Keratinocyte (primary cell): ENCODE measurements around the gene CREB3L2. TPM values are rescaled to one million over a fixed set of nuclear protein-coding genes. Genes with fewer than 3 reads are reported as not detected.

ENCODE experiments used
- DNase-seq: peaks from one replicate; pipeline ENCODE4 v3.0.0-alpha.2; 2011; ENCODE audit warnings: low read depth, missing footprints, low spot score
- FAIRE-seq: peaks from 2 replicates; lab custom pipeline; 2011; peaks lifted over from hg19 to GRCh38; lab: Jason Lieb, UNC
- H2AFZ ChIP-seq: 2 replicates; pipeline ENCODE4 v1.6.0; 2012; ENCODE audit warnings: low read length, control low read depth, inconsistent platforms; ENCODE audit not compliant: control insufficient read depth
- H3K27ac ChIP-seq: 2 replicates; pipeline ENCODE4 v1.5.1; 2011; ENCODE audit warnings: low read length; ENCODE audit not compliant: control insufficient read depth, insufficient read depth
- H3K27me3 ChIP-seq: 3 replicates; pipeline ENCODE4 v1.6.0; 2011; ENCODE audit warnings: low read length; ENCODE audit not compliant: control insufficient read depth, insufficient read depth; ENCODE audit errors: extremely low read depth
- H3K36me3 ChIP-seq, 2 experiments: 2 replicates in 1 of 2; 3 replicates in 1 of 2; pipeline ENCODE4 v1.5.1; 2011; ENCODE audit warnings: low read length in 2 of 2, mild to moderate bottlenecking in 1 of 2; ENCODE audit not compliant: control insufficient read depth in 2 of 2, insufficient read depth in 2 of 2; ENCODE audit errors: extremely low read depth in 1 of 2
- H3K4me1 ChIP-seq: 3 replicates; pipeline ENCODE4 v1.5.1; 2011; ENCODE audit warnings: low read length; ENCODE audit not compliant: control insufficient read depth, insufficient read depth; ENCODE audit errors: extremely low read depth
- H3K4me2 ChIP-seq: 3 replicates; pipeline ENCODE4 v1.6.0; 2011; ENCODE audit warnings: low read depth, low read length; ENCODE audit not compliant: control insufficient read depth, insufficient read depth; ENCODE audit errors: extremely low read depth
- H3K4me3 ChIP-seq, 3 experiments: fragments of 200-600 bp in 1 of 3; sonication (generic) in 1 of 3; 2 replicates in 2 of 3; 3 replicates in 1 of 3; pipeline ENCODE4 v1.5.1; 2011 to 2016; ENCODE audit warnings: low read length in 3 of 3, mild to moderate bottlenecking in 3 of 3, control low read depth in 2 of 3, inconsistent platforms in 1 of 3, low read depth in 1 of 3, mixed read lengths in 1 of 3, mixed run types in 1 of 3, moderate library complexity in 1 of 3; ENCODE audit not compliant: control insufficient read depth in 2 of 3, insufficient read depth in 2 of 3; ENCODE audit errors: extremely low read depth in 1 of 3
- H3K79me2 ChIP-seq: 2 replicates; pipeline ENCODE4 v1.6.0; 2012; ENCODE audit warnings: low read length; ENCODE audit not compliant: control insufficient read depth, insufficient read depth
- H3K9ac ChIP-seq: 3 replicates; pipeline ENCODE4 v1.6.0; 2011; ENCODE audit warnings: low read length; ENCODE audit not compliant: control insufficient read depth, insufficient read depth; ENCODE audit errors: extremely low read depth
- H3K9me1 ChIP-seq: 3 replicates; pipeline ENCODE4 v1.6.0; 2011; ENCODE audit warnings: low read length; ENCODE audit not compliant: control insufficient read depth, insufficient read depth; ENCODE audit errors: extremely low read depth
- H3K9me3 ChIP-seq: 2 replicates; pipeline ENCODE4 v1.5.1; 2012; ENCODE audit warnings: low read depth, low read length; ENCODE audit not compliant: control insufficient read depth
- H4K20me1 ChIP-seq: 3 replicates; pipeline ENCODE4 v1.6.0; 2011; ENCODE audit warnings: low read length; ENCODE audit not compliant: control insufficient read depth, insufficient read depth; ENCODE audit errors: extremely low read depth
- EZH2 ChIP-seq: IDR thresholded peaks from one replicate; pipeline ENCODE4 v1.6.1; 2012; ENCODE audit warnings: inconsistent platforms, mild to moderate bottlenecking, low read length, moderate library complexity
- dilution Hi-C: fragments of 300-500 bp; cut with MboI; formaldehyde crosslinking; loops from one replicate; pipeline ENCODE4 v1.7.0; 2020; ENCODE audit warnings: low sequenced_read_pairs; ENCODE audit not compliant: extremely low pct_ligation_motif_present
- polyA plus RNA-seq, 5 experiments: library from polyadenylated mRNA; depleted of rRNA in 3 of 5; stranded (reverse) in 3 of 5; stranded (forward) in 1 of 5; unstranded in 1 of 5; fragments of >200 nt; gene quantifications; 1 replicate in 1 of 5; 2 replicates in 3 of 5; 3 replicates in 1 of 5; pipeline versions ENCODE4 v1.2.1 to v1.2.3, GENCODE V29; 2011 to 2012; ENCODE audit warnings: missing spikeins in 2 of 5, low read depth in 1 of 5, low replicate concordance in 1 of 5
- TF ChIP-seq, protein P1 (sequence below), 3 experiments: IDR thresholded peaks in 1 of 3; conservative IDR thresholded peaks in 1 of 3; optimal IDR thresholded peaks in 1 of 3; 2 replicates in 2 of 3; 3 replicates in 1 of 3; pipeline versions ENCODE3 to v1.5.1; 2011; ENCODE audit warnings: low read length in 3 of 3, mild to moderate bottlenecking in 3 of 3, moderate library complexity in 2 of 3, control low read depth in 1 of 3, inconsistent platforms in 1 of 3; ENCODE audit not compliant: insufficient read depth in 2 of 3; ENCODE audit errors: extremely low read depth in 1 of 3

CREB3L2 gene
- polyA plus RNA-seq, 1 donor (not counting 4 experiments of a cell fraction or from before 2014, with no cell fraction given) = 12.8 TPM

DNA sequence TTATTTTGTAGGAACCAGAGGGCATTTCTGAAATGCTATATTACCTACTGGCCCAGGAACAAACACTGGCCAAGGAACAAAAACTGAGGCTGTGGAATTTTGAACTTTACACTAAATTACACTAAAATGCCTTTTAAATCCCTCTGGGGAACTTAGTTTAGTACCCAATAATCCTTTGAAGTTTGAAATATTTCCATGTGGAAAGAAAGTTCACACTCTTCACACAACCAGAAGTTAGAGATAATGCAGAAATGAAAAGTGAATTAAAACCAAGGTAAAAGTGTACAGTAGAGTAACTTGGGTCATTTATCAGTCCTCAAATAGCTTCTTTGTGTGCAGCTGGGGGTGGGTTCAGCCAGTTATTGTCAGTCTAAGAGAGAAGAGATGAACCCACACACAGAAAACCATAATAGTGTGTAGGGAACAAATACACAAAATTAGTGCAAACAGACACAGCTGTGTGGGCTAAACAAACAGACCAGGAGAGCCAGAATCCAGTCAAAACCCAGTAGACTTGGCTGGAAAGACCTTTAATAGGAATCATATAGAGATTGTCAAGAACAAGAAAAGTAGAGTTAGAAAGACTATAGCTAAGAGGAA is 108.6 kb downstream of the CREB3L2 start:
- Histone ChIP-seq H2AFZ (no peak overlapping the region), H3K9ac (no peak overlapping the region), H3K9me3 (no peaks in the 10 kb centered on the region), H3K27me3 (no peaks in the 10 kb centered on the region), H3K9me1 (no peaks in the 10 kb centered on the region), H4K20me1 (no peaks in the 10 kb centered on the region), H3K4me1 (no peaks in the 10 kb centered on the region), H3K79me2 (no peaks in the 10 kb centered on the region), H3K36me3 (peaks cover 7 to 11% of the 10 kb centered on the region in 2 experiments), H3K4me2 (no peak overlapping the region), H3K27ac (no peak overlapping the region), H3K4me3 (no peak overlapping the region)
- TF ChIP-seq, protein P1, sequence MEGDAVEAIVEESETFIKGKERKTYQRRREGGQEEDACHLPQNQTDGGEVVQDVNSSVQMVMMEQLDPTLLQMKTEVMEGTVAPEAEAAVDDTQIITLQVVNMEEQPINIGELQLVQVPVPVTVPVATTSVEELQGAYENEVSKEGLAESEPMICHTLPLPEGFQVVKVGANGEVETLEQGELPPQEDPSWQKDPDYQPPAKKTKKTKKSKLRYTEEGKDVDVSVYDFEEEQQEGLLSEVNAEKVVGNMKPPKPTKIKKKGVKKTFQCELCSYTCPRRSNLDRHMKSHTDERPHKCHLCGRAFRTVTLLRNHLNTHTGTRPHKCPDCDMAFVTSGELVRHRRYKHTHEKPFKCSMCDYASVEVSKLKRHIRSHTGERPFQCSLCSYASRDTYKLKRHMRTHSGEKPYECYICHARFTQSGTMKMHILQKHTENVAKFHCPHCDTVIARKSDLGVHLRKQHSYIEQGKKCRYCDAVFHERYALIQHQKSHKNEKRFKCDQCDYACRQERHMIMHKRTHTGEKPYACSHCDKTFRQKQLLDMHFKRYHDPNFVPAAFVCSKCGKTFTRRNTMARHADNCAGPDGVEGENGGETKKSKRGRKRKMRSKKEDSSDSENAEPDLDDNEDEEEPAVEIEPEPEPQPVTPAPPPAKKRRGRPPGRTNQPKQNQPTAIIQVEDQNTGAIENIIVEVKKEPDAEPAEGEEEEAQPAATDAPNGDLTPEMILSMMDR (optimal IDR thresholded peaks at IDR 0.05 in 1 of 3, IDR thresholded peaks at IDR 0.05 in 1 of 3, conservative IDR thresholded peaks at IDR 0.05 in 1 of 3; ENCODE audit: extremely low read depth in 1 of 3, insufficient read depth in 2 of 3, low read length in 3 of 3) = no peak
- TF ChIP-seq EZH2 = no peak
- dilution Hi-C loops = no loop called here
- FAIRE-seq (no peak), DNase-seq (no peak)

DNA sequence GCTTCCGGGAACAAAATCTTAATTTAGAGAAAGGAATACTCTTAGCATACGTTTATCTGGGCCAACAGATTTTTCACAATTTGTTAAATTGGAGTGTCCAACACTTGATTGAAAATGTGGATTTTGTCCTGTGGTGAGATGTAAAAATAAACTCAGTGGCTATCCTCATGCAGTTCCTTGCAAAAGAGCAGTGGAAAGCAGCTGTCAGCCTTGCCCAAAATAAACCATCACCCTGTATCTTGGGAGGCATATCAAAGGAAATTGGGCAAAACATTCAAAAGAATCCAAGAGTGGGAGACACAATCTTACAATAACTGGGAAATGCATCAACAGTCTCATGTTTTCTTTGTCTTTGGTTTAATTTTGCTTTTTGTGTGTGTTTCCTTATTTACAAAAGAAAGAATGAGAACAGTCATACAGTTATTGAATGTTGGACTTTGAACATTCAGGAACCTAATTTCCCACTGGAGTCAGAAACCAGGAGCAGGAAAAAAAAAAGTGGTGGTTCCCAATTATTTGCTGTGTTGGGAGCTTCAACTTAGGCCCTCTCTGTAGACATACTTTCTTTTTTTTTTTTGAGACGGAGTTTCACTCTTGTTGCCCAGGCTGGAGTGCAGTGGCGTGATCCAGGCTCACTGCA is 110.8 kb downstream of the CREB3L2 start:
- H3K9me1 ChIP-seq = no peaks in the 10 kb centered on the region
- dilution Hi-C loops = no loop called here
- no peaks in the 10 kb centered on the region for H4K20me1 ChIP-seq
- H3K27me3 ChIP-seq = no peaks in the 10 kb centered on the region
- no peaks in the 10 kb centered on the region for H3K79me2 ChIP-seq
- DNase-seq (no peak), FAIRE-seq (no peak)
- no peaks in the 10 kb centered on the region for H3K4me1 ChIP-seq
- peaks cover 5 to 11% of the 10 kb centered on the region in 2 experiments for H3K36me3 ChIP-seq
- no peak overlapping the region for H3K4me2 ChIP-seq
- no peak overlapping the region for H3K4me3 ChIP-seq
- no peak overlapping the region for H2AFZ ChIP-seq
- H3K9ac ChIP-seq = no peak overlapping the region
- TF ChIP-seq EZH2 = no peak
- TF ChIP-seq, protein P1 (optimal IDR thresholded peaks at IDR 0.05 in 1 of 3, IDR thresholded peaks at IDR 0.05 in 1 of 3, conservative IDR thresholded peaks at IDR 0.05 in 1 of 3; ENCODE audit: extremely low read depth in 1 of 3, insufficient read depth in 2 of 3, low read length in 3 of 3) = no peak
- H3K9me3 ChIP-seq = no peaks in the 10 kb centered on the region
- no peak overlapping the region for H3K27ac ChIP-seq
